HG03280 (cell line): ENCODE results near the gene ORC3.
A peak's percentile ranks its signal among the peaks of the same experiment; 100 is the strongest.
"Not testable (repeated sequence)": the region's sequence is repeated elsewhere in the genome, so short reads cannot be mapped to it uniquely, and the experiment has no call there.

Experiments
- ATAC-seq: cut with Tn5 transposase; IDR thresholded peaks from one replicate; pipeline ENCODE4 v1.9.1; 2021; ENCODE audit warnings: mild to moderate bottlenecking, moderate library complexity; ENCODE audit not compliant: unreplicated experiment

ORC3 gene

GRCh38 chr6:87690441-87690840 lies 100.5 kb downstream of the ORC3 start:
- ATAC-seq = no peak

- ATAC-seq = no peak
Observed at GRCh38 chr6:87692086-87692485, 102.2 kb downstream of the ORC3 start.

GRCh38 chr6:87696817-87697216 lies 106.9 kb downstream of the ORC3 start:
- ATAC-seq = not testable (repeated sequence)

- no peak for ATAC-seq
Observed at GRCh38 chr6:87697581-87698546, 107.9 kb downstream of the ORC3 start.

GRCh38 chr6:87698547-87699006 lies 108.6 kb downstream of the ORC3 start:
- no peak for ATAC-seq

GRCh38 chr6:87699576-87699975 lies 109.6 kb downstream of the ORC3 start:
- no peak for ATAC-seq

GRCh38 chr6:87700397-87701343 lies 110.7 kb downstream of the ORC3 start:
- ATAC-seq = no peak

GRCh38 chr6:87701344-87701675 lies 111.4 kb downstream of the ORC3 start:
- peak; percentile 1 for ATAC-seq

GRCh38 chr6:87701676-87702588 lies 112.0 kb downstream of the ORC3 start, which contains the start of gene AKIRIN2:
TSS of gene AKIRIN2 (minus strand) at chr6:87702233. CDS start at chr6:87701684, 549 bp downstream.
- ATAC-seq = peak; percentile 57

GRCh38 chr6:87702589-87702945 lies 112.6 kb downstream of the ORC3 start:
- peak; percentile 4 for ATAC-seq

- ATAC-seq = not testable (repeated sequence)
Observed at GRCh38 chr6:87703039-87703438, 113.1 kb downstream of the ORC3 start.

- ATAC-seq = peak; percentile 43
Observed at GRCh38 chr6:87705070-87705691, 115.2 kb downstream of the ORC3 start.

- ATAC-seq = no peak
Observed at GRCh38 chr6:87706187-87706966, 116.4 kb downstream of the ORC3 start.

- not testable (repeated sequence) for ATAC-seq
Observed at GRCh38 chr6:87708581-87709427, 118.9 kb downstream of the ORC3 start.

GRCh38 chr6:87710090-87710489 lies 120.2 kb downstream of the ORC3 start:
- no peak for ATAC-seq

GRCh38 chr6:87712713-87713112 lies 122.8 kb downstream of the ORC3 start:
- not testable (repeated sequence) for ATAC-seq

- ATAC-seq = peak; percentile 46
Observed at GRCh38 chr6:87714093-87714842, 124.3 kb downstream of the ORC3 start.
